Jurkat, Clone E6-1 (cell line): Measurements from ENCODE around the gene FBXL7.

Source experiments
- DNase-seq: peaks from one replicate; pipeline ENCODE4 v3.0.0-alpha.2; 2011; ENCODE audit warnings: low read depth, low spot score
- H3K4me3 ChIP-seq: 2 replicates; pipeline ENCODE4 v1.5.1; 2011; ENCODE audit warnings: mild to moderate bottlenecking, low read length, control low read depth, moderate library complexity

The FBXL7 gene

GRCh38 chr5:15937708-15938107, 437.7 kb downstream of the FBXL7 start:
- no peak for DNase-seq
- no peak overlapping the region for H3K4me3 ChIP-seq

- no peak overlapping the region for H3K4me3 ChIP-seq
- no peak for DNase-seq
Observed at GRCh38 chr5:15938186-15938585, 438.2 kb downstream of the FBXL7 start.

- H3K4me3 ChIP-seq: no peak overlapping the region
- DNase-seq: no peak
Observed at GRCh38 chr5:15938961-15939360, 439.0 kb downstream of the FBXL7 start.

DNA sequence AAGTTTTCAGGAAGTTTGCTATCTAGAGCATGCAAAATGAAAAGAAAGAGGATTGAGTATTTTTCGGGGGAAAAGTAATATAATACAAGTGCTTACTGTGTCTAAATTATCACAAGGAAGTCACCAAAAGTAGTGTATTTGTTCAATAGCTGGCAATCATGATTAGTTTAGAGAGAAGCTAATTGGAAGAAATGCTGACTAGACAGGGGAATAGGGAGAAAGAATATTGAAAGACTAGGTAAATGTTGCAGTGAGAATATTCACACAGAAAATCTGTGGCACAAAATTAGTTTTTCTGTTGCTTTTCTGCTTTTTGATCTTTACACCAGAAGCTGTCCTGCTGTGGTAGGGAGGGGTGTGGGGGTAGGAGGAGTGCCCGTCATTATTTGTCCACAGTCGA, 440.9 kb downstream of the FBXL7 start:
- DNase-seq: no peak
- H3K4me3 ChIP-seq: no peak overlapping the region

- no peak overlapping the region for H3K4me3 ChIP-seq
- DNase-seq: no peak
Observed at GRCh38 chr5:15943487-15943886, 443.5 kb downstream of the FBXL7 start.

DNA sequence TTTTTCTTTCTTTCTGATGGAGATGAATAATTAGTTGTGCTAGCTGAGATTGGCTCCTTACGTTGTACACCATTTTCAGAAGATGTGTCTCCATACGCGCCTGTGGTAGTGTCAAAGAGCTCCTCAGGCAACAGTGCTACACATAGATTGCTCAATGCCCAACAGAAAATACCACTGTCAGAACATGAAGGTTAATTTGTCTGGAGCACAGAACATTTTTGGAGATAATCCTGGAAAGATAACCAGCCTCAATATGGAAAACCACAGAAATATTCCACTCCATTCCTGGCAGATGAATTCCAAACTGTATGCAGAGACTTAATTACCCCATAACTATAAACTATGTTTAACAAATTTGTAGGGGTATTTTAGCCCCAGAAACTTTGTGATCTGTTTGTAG, 446.0 kb downstream of the FBXL7 start:
- no peak for DNase-seq
- no peak overlapping the region for H3K4me3 ChIP-seq

DNA sequence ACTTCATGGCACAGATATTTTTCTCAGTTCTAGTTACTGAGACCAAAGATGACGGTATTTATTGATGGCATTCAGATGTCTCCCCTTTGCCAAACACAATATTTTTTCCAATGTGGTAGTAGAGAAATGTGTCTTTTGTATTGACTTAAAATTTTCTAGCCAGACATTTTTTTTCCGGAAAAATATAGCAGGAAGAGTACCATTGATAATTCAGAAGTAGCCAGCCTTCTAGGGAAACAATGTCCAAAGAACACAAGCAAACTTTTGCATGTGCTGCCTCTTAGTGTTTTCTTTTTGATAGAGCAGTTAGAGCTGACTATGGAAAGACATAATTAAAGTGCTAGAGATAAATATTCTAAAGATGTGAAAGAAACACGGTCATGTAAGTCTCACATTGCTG, 448.2 kb downstream of the FBXL7 start:
- no peak for DNase-seq
- no peak overlapping the region for H3K4me3 ChIP-seq

DNA sequence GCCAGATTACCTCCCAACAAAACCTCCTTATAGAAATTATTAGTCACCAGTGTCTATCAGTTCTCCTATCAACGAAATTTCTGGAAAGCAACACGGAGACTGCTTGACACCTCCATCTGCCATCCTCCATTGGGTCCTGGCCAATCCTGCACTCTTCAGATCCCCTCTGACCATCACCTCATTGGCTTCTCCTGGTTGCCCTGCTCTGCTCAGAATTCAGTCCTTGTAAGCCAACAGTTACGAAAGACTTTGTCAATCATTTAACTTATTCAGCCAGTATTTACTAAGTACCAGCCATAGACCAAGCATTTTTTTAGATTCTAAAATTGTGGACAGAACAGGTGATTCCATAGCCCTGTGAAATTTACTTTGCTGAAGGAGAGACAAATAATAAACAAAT, 451.1 kb downstream of the FBXL7 start:
- DNase-seq: no peak
- no peak overlapping the region for H3K4me3 ChIP-seq

- DNase-seq: no peak
- H3K4me3 ChIP-seq: no peak overlapping the region
Observed at GRCh38 chr5:15951550-15951949, 451.6 kb downstream of the FBXL7 start.

DNA sequence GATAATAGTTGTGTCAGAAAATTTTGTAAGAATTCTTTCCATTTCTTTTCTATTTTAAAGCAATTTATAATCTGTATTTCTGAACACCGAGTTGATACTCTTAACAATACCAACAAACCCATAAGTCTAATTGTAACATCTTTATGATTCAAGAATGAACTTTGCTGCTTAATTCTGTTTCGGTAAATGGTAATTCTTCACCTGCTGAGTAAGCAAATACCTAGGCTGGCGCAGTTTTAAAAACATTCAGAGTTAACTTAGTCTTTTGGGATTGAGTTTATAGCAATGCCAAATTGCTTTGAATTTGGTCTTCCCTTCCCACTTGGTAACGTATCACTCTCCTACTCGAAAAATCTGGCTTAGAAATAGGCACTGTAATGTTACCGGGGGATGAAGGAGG, 456.6 kb downstream of the FBXL7 start:
- no peak for DNase-seq
- no peak overlapping the region for H3K4me3 ChIP-seq

DNA sequence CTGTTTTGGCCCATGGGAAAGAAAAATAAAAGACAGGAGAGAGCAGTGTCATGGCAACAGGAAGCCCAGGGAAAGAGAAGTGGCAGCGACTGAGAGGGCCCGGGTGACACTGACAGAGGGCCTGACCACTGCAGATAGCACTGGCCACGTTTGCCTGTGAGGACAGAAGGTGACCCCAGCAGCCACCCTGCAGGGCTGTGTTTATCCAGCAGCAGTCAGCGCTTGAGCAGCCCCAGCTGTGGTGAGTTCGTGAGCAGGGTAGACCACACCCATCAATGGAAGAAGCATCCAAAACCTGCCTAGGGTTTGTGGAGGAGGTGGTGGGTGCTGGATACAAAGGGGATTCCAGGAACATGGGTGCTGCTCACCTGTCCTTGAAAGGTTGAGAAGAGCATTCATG, 457.1 kb downstream of the FBXL7 start:
- no peak for DNase-seq
- no peak overlapping the region for H3K4me3 ChIP-seq

DNA sequence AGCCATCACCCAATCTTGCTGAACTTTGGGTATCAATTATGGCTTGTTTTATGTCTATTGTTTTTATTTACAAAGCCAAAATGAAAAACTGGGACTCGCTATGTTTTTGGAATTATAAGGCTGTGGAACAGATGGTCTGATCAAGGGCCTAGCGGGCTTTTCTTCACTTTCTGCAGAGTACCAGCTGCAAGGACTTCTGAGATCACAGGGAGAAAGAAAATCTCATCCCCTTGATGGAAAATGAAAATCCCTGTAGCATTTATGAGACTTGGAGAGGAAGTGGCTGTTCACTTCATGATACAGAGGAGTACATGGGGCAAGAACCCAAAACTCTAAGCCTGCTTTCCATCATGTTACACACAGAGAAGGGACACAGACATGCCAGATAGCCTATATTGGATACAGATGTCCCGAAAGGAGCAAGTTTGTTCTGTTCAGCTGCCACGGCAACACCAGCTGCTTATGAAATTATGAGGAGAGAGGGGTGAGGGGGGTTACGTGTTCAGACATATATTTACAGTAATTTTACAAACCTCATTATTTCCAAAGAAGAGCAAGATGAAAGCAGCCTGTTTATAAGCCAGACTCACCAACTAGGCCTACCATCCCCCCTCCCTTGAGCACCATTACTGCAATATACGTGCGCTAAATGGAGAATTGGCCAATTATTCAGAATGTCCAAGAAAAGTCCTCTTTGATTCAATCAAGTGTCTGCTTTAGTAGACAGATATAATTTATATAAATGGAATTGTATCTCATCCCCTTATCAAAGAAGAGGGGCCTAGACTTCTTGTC, 459.6 kb downstream of the FBXL7 start:
- H3K4me3 ChIP-seq: no peak overlapping the region
- DNase-seq: no peak

GRCh38 chr5:15966066-15966640, 466.2 kb downstream of the FBXL7 start:
- H3K4me3 ChIP-seq: no peak overlapping the region
- DNase-seq: no peak

DNA sequence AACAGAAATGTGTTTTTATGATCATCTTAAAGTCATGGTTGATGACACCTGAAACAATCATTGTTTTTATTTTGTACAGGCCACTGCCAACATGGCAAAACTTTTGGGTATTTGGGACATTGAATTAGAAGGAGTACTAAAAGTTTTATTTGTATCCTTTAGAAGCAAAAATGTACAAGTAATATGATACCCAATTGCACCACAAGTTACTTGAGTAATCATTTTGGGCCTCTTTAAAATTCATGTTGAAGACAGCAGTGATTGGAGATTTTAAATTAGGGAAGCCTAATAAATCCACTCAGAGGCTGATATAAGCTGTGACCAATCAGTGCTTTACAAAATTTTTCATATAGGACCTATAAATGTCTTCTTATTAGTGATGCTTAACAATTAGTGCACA, 466.7 kb downstream of the FBXL7 start:
- no peak overlapping the region for H3K4me3 ChIP-seq
- no peak for DNase-seq

GRCh38 chr5:15968993-15969392, 469.0 kb downstream of the FBXL7 start:
- no peak overlapping the region for H3K4me3 ChIP-seq
- no peak for DNase-seq

DNA sequence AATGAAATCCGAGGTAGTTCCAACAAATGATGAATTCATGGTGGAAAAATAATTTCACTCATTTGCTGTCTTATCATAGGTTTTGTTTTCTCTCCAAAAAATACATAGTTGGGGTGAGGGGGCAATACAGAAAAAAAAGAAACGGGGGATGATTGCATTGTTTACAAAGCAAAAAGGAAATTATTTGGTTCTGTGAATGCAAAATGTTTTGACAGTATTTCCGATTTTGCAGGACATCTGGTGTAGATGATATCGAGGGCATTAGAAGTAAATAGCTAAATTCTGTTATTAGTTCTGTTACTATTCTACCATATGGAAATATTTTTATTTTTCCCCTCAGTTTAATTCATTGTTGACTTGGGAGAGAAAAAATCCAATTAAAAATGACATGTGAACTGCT, 477.9 kb downstream of the FBXL7 start:
- no peak for DNase-seq
- no peak overlapping the region for H3K4me3 ChIP-seq

GRCh38 chr5:15980835-15981234, 480.9 kb downstream of the FBXL7 start:
- DNase-seq: no peak
- no peak overlapping the region for H3K4me3 ChIP-seq

GRCh38 chr5:15983392-15983791, 483.4 kb downstream of the FBXL7 start:
- no peak overlapping the region for H3K4me3 ChIP-seq
- no peak for DNase-seq
